ENCODE results near the gene MATN1. TPM values are rescaled to one million over a fixed set of nuclear protein-coding genes. Genes with fewer than 3 reads are reported as not detected.
"Not testable (repeated sequence)": the region's sequence is repeated elsewhere in the genome, so short reads cannot be mapped to it uniquely, and the experiment has no call there.

The MATN1 gene
- total RNA-seq: 1 to 10 TPM; 2.1 to 3.7 TPM
- total RNA-seq: 0.23 to 2.6 reads per million in 2 donors

- Mint-ChIP-seq H3K36me3 (ENCODE audit: low read depth) (no peaks in the 10 kb centered on the region), H3K27ac (no peak within 1 kb of the TSS), H3K4me1 (peaks cover 23% of the 10 kb centered on the region), H3K4me3 (no peak within 1 kb of the TSS), H3K27me3 (no peaks in the 10 kb centered on the region)
- H3K9me3 ChIP-seq (ENCODE audit: control insufficient read depth, low read length, poor library complexity, severe bottlenecking): no peaks in the 10 kb centered on the region
- ATAC-seq (no peak), DNase-seq (no peak)
These were observed at the start of gene MATN1 for GRCh38 chr1:30723331-30723755. MATN1 (minus strand) TSS chr1:30723585; CDS start chr1:30723551, 34 bp downstream.

DNA sequence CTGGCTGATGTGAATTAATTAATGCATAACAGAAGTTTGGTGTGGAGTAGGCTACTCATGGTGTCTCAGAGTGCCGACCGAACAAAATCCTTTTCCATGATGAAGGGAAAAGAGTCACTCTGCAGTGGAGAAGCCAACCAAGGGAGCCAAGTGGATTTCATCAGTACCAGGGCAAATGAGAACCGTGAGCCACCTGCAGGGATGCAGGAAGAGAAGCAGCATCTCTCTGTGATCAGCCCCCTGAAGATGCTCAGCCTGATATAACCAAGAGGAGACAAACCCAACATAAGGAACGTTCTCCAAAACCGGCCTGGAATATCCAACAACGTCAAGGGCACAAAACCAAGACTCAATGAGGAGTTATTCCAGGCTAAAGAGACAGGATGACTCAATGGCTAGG is 47.6 kb upstream of the MATN1 start:
- ATAC-seq: no peak
- no peak overlapping the region for H3K4me3 Mint-ChIP-seq
- no peak overlapping the region for H3K27ac Mint-ChIP-seq

DNA sequence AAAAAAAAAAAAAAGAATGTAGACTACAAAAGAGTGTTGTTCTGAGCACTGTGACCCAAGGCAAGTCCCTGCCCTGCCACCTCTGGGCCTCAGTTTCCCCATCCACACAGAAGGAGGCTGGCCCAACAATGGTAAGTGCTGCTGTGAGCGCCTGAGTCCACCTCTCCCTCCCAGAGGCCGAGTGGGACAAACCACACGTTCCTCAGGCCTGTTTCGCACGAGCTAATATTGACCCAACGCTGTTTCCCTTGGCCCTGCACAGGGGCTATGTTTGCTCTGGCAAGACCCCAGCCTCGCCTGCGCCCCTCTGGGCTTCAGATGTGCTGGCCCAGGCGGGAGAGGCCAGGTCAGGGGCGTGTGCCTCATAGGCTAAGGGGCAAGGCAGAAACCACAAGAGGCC is 46.8 kb upstream of the MATN1 start:
- ATAC-seq (no peak), DNase-seq (no peak)
- H3K9me3 ChIP-seq (ENCODE audit: control insufficient read depth, low read length, poor library complexity, severe bottlenecking): no peaks in the 10 kb centered on the region
- H3K27me3 Mint-ChIP-seq: no peaks in the 10 kb centered on the region
- H3K4me3 Mint-ChIP-seq: no peak overlapping the region
- H3K36me3 Mint-ChIP-seq (ENCODE audit: low read depth): no peaks in the 10 kb centered on the region
- H3K27ac Mint-ChIP-seq: no peak overlapping the region
- H3K4me1 Mint-ChIP-seq: peaks cover 6% of the 10 kb centered on the region

More for the DNA sequence above, 47.6 kb upstream of the MATN1 start:
- peaks cover 5% of the 10 kb centered on the region for H3K4me1 Mint-ChIP-seq
- no peaks in the 10 kb centered on the region for H3K9me3 ChIP-seq (ENCODE audit: control insufficient read depth, low read length, poor library complexity, severe bottlenecking)
- no peak for DNase-seq
- H3K36me3 Mint-ChIP-seq (ENCODE audit: low read depth): no peaks in the 10 kb centered on the region
- H3K27me3 Mint-ChIP-seq: no peaks in the 10 kb centered on the region

DNA sequence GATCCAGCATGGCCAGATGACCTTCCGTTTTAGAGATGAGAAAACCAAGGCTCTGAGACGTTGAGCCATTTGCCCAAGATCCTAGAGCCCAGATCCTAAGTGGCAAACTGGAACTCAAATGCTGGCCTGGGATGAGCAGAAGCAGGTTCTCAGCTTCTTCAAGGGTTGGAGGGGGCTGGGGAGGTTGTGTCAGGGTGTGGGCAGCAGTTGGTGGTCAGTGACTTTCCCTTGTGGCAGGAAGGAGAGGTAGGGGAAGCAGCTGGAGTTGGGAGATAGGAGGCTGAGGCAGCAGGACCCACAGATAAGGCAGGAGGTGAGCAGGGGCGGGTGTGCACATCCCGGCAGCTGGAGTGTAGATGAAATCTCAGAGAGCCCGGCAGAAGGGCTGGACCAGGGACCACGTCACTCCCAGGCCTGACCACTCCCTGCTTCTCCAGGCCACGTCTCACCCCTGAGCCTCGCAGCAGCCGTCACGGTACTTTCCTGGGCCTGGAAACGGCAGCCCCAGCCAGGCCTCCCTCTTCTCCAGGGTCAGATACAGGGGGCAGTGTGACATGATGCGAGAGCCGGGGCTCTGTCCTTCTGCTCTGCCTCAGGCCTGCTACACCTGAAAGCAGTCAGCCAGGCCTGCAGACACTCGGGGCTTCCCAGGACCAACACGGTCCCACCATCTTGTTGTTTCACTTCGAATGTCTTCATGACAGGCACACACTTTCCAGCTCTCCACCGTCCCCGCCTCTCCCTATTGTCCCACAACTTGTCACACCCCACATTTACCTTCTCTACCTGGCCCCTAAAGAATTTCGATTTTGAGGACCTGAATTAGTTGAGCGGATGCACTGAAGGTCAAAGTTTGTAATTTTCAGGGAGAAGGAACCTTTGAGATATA is 45.7 kb upstream of the MATN1 start:
- no peak for ATAC-seq
- no peak overlapping the region for H3K4me3 Mint-ChIP-seq
- H3K9me3 ChIP-seq (ENCODE audit: control insufficient read depth, low read length, poor library complexity, severe bottlenecking): no peaks in the 10 kb centered on the region
- DNase-seq: no peak
- H3K4me1 Mint-ChIP-seq: peaks cover 6% of the 10 kb centered on the region
- H3K36me3 Mint-ChIP-seq (ENCODE audit: low read depth): no peaks in the 10 kb centered on the region
- no peak overlapping the region for H3K27ac Mint-ChIP-seq
- H3K27me3 Mint-ChIP-seq: no peaks in the 10 kb centered on the region

GRCh38 chr1:30768159-30768829 is 44.9 kb upstream of the MATN1 start:
- DNase-seq: no peak

GRCh38 chr1:30766948-30767347 is 43.6 kb upstream of the MATN1 start:
- not testable (repeated sequence) for H3K27me3 Mint-ChIP-seq; DNase-seq; H3K9me3 ChIP-seq (ENCODE audit: control insufficient read depth, low read length, poor library complexity, severe bottlenecking); ATAC-seq; H3K36me3 Mint-ChIP-seq (ENCODE audit: low read depth); H3K4me3 Mint-ChIP-seq
- peaks cover 19% of the 10 kb centered on the region for H3K4me1 Mint-ChIP-seq
- peak overlapping the region; percentile 3 for H3K27ac Mint-ChIP-seq

More at GRCh38 chr1:30768159-30768829, 44.9 kb upstream of the MATN1 start:
- Mint-ChIP-seq H3K27ac (no peak overlapping the region), H3K36me3 (ENCODE audit: low read depth) (no peaks in the 10 kb centered on the region), H3K4me3 (no peak overlapping the region), H3K4me1 (peaks cover 8% of the 10 kb centered on the region), H3K27me3 (no peaks in the 10 kb centered on the region)
- ATAC-seq: no peak
- H3K9me3 ChIP-seq (ENCODE audit: control insufficient read depth, low read length, poor library complexity, severe bottlenecking): no peaks in the 10 kb centered on the region

DNA sequence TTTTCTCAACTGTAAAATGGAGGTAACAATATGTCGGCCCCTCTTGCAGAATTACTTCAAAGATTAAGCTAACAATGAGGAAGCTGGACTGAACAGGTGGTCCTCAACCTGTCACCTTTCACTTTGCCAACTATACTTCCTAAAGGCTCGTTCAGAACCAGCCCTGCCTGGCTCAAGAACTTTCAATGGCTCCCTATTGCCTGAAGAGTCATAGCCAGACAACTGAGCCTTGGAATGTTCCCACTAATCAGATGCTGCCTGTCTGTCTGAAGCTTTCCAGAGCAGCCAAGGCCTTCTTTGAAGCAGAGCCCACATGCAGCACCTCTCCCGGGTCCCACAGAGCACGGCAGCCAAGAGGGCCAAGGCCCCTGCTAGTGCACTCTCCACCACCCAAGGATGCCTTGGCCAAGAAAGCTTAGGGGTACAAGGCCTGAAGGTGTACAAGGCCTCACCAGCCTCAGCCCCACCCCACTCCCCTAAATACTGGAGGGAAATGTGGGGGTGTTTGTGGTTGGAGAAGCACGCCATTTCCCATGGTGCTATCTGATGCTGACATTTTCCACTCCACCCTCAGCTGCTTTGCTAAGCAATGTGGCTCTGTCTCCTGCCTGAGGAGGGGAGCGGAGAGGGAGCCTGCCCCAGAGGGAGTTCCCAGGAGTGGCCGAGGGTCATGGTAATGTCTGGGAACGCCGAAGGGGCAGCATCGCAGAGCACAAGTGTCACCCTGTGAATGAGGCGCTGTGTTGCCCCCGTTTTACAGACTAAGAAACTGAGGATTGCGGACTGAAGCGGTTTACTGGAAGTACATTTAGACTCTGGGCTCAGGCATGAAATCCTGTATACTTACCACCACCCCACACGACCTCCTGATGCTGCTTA is 42.4 kb upstream of the MATN1 start:
- no peaks in the 10 kb centered on the region for H3K36me3 Mint-ChIP-seq (ENCODE audit: low read depth)
- H3K9me3 ChIP-seq (ENCODE audit: control insufficient read depth, low read length, poor library complexity, severe bottlenecking): no peaks in the 10 kb centered on the region
- ATAC-seq (no peak), DNase-seq (no peak)
- no peak overlapping the region for H3K4me3 Mint-ChIP-seq
- no peak overlapping the region for H3K27ac Mint-ChIP-seq
- H3K27me3 Mint-ChIP-seq: no peaks in the 10 kb centered on the region
- H3K4me1 Mint-ChIP-seq: peaks cover 26% of the 10 kb centered on the region

- H3K9me3 ChIP-seq (ENCODE audit: control insufficient read depth, low read length, poor library complexity, severe bottlenecking): no peaks in the 10 kb centered on the region
- no peaks in the 10 kb centered on the region for H3K36me3 Mint-ChIP-seq (ENCODE audit: low read depth)
- no peaks in the 10 kb centered on the region for H3K27me3 Mint-ChIP-seq
- H3K4me1 Mint-ChIP-seq: peaks cover 31% of the 10 kb centered on the region
- ATAC-seq: no peak
- DNase-seq: no peak
- no peak overlapping the region for H3K4me3 Mint-ChIP-seq
- H3K27ac Mint-ChIP-seq: no peak overlapping the region
These were observed 41.7 kb upstream of the MATN1 start for GRCh38 chr1:30764939-30765555.

- no peak for ATAC-seq
- H3K27me3 Mint-ChIP-seq: no peaks in the 10 kb centered on the region
- H3K9me3 ChIP-seq (ENCODE audit: control insufficient read depth, low read length, poor library complexity, severe bottlenecking): no peaks in the 10 kb centered on the region
- no peak overlapping the region for H3K4me3 Mint-ChIP-seq
- peaks cover 37% of the 10 kb centered on the region for H3K4me1 Mint-ChIP-seq
- H3K36me3 Mint-ChIP-seq (ENCODE audit: low read depth): no peaks in the 10 kb centered on the region
- no peak for DNase-seq
- peak overlapping the region; percentile 100 for H3K27ac Mint-ChIP-seq
These were observed 41.0 kb upstream of the MATN1 start for GRCh38 chr1:30764396-30764795.

DNA sequence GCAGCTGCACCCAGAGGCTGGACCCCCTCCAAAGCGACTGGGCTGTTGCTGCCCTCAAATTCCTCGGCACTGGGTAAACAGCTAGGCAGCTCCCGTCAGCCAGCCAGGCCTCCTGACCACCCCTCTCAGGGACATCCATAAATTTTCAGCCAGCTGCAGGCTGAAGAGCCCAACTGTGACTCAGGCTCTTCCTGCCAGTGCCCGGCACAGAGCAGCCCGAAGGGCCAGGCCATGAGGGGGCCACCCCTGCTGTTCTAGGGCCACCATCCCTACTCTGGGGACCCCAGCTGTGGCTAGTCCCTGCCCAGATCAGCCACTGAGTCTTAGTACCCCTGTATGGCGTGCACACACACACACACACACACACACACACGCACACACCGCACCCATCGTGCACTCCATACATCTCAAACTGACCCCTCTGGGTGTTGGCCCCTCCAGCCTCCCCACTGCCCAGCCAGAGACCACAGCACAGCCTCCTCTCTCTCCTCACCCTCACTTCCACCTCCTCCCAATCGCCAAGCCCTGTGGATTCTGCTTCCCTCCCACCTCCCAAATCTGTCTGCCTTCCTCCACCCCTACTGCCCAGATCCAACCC is 40.4 kb upstream of the MATN1 start:
- Mint-ChIP-seq H3K27me3 (no peaks in the 10 kb centered on the region), H3K4me3 (no peak overlapping the region), H3K4me1 (peaks cover 40% of the 10 kb centered on the region), H3K36me3 (ENCODE audit: low read depth) (no peaks in the 10 kb centered on the region), H3K27ac (peak overlapping the region; percentile 100)
- DNase-seq (no peak), ATAC-seq (no peak)
- no peaks in the 10 kb centered on the region for H3K9me3 ChIP-seq (ENCODE audit: control insufficient read depth, low read length, poor library complexity, severe bottlenecking)

- no peaks in the 10 kb centered on the region for H3K9me3 ChIP-seq (ENCODE audit: control insufficient read depth, low read length, poor library complexity, severe bottlenecking)
- H3K27ac Mint-ChIP-seq: peak overlapping the region; percentile 100
- ATAC-seq (no peak), DNase-seq (no peak)
- H3K36me3 Mint-ChIP-seq (ENCODE audit: low read depth): no peaks in the 10 kb centered on the region
- peaks cover 47% of the 10 kb centered on the region for H3K4me1 Mint-ChIP-seq
- H3K27me3 Mint-ChIP-seq: no peaks in the 10 kb centered on the region
- no peak overlapping the region for H3K4me3 Mint-ChIP-seq
These were observed 39.7 kb upstream of the MATN1 start for GRCh38 chr1:30762930-30763650.
